NCI-H1048 (cell line): ENCODE data around the gene MXD3.
A peak's percentile ranks its signal among the peaks of the same experiment; 100 is the strongest.
"Not testable (repeated sequence)": the region's sequence is repeated elsewhere in the genome, so short reads cannot be mapped to it uniquely, and the experiment has no call there.

Source experiments
- DNase-seq: peaks from one replicate; lab custom pipeline; 2025; lab: John Stamatoyannopoulos, UW

The MXD3 gene, protein sequence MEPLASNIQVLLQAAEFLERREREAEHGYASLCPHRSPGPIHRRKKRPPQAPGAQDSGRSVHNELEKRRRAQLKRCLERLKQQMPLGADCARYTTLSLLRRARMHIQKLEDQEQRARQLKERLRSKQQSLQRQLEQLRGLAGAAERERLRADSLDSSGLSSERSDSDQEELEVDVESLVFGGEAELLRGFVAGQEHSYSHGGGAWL

DNA sequence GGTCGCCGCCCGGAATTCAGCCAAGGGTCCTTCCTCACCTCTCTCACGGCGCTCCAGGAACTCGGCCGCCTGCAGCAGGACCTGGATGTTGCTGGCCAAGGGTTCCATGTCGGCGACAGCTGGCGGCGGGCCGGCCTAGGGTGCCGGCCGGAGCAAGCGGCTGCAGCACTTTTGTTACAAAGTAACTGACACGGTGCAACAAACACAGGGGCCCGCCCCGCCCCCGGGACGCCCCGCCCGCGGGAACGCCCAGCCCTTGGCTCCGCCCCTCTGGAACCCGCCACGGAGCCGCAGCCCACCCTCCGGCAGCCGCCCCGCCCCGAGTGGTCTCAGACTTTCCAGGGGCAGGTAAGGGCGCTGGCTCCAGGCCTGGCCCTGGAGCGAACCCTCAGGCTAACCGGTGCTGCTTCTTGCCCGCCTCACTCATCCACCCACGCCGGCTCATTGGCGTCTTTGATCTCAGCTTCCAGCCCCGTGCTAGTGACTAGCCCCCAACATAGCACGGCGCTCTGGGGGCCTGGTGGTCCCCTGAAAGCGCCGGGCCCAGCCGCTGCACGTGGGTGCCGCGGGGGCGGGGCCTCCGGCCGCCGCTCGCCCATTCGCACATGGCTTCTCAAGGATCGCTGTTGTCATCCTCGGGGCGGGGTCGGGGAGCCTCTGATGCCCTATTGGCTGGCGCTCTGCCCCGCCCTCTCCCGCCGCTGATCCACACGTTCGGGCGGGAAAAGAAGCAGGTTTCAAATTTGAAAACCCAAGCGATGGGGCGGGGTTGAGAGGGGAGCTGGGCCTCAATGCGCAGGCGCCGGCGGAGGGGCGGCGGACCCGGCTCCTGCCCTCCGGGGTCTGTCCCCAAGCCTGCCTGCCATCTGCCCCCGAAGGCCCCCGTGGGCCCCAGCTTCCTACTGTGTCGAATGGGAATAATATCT lies at the start of gene MXD3:
MXD3 (minus strand) TSS at position 176 of the 926 bp plus-strand sequence; CDS start at position 108, 68 bp downstream.
- DNase-seq = peak; percentile 93

DNA sequence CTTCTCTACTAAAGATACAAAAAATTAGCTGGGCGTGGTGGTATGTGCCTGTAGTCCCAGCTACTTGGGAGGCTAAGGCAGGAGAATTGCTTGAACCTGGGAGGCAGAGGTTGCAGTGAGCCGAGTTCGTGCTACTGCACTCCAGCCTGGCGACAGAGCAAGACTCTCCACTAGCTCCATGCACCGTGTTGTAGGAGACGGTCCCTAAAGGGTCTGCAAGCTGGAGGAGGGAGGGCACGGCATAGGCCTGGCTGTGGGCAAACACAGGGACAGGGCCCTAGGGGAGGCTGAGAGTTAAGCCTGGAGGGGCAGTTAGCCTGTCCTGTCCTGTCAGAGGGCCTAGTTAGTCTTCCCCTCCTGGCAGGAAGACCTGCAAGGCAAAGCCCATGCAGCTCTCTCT lies 49.0 kb upstream of the MXD3 start:
- DNase-seq = not testable (repeated sequence)

DNA sequence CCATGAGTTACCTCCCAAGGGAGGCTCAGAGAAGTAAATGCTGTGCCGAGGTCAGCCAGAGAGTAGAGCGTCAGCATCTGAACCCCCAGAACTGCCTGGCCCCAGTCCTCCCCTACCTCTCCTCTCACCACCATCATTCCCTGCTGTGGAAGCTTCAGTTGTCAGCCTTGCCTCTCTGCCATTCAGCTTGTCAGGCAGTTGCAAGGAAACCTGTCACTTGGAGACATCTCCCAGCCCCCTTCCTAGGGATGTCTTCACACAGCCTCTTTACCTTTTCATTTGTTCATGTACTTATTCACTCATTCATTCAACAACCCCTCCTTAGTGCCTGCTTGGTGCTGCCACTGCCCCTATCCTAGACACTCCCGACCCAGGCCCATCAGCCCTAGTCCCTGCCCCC lies 48.2 kb upstream of the MXD3 start:
- no peak for DNase-seq

DNA sequence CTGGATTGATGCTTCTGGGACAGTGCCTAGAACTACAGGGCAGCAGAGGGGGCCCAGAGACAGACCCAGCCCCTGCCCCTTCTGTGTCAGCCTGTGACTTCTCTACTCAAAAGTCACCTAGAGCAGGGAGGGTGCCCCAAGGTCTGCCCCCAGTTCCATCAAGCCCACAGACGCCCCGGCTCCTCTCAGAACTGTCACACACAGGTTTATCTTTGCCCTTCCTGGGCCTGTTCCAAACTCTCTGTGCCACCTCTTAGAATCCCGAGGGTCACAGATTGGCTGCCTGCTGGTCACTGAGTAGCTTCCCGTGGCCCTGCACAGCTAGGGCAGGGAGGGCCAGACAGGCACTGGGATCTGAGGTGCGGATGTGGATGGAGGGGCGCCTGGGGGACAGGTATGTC lies 47.8 kb upstream of the MXD3 start:
- DNase-seq = no peak

DNA sequence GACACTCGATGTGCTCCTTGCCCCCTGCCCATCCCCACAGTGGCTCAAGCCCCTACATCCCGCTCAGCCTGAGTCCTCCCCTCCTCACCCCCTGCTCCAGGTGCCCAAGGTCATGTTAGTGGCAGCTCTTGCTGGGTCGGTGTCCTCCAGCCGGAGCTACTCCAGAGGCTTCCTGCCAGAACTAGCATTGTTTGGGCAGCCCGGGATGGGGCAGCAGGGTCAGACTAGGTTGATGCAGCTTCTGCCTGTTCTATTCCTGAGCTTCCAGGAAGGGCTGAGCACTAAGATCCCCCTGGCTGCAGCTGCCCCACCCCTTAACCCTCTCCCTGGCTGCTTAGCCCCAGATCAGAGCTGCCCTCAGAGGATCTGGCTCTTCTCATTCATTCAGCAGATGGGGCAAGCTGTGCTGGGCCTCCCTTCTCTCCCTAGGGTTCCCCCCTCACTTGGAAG lies 46.7 kb upstream of the MXD3 start:
- DNase-seq = no peak

DNA sequence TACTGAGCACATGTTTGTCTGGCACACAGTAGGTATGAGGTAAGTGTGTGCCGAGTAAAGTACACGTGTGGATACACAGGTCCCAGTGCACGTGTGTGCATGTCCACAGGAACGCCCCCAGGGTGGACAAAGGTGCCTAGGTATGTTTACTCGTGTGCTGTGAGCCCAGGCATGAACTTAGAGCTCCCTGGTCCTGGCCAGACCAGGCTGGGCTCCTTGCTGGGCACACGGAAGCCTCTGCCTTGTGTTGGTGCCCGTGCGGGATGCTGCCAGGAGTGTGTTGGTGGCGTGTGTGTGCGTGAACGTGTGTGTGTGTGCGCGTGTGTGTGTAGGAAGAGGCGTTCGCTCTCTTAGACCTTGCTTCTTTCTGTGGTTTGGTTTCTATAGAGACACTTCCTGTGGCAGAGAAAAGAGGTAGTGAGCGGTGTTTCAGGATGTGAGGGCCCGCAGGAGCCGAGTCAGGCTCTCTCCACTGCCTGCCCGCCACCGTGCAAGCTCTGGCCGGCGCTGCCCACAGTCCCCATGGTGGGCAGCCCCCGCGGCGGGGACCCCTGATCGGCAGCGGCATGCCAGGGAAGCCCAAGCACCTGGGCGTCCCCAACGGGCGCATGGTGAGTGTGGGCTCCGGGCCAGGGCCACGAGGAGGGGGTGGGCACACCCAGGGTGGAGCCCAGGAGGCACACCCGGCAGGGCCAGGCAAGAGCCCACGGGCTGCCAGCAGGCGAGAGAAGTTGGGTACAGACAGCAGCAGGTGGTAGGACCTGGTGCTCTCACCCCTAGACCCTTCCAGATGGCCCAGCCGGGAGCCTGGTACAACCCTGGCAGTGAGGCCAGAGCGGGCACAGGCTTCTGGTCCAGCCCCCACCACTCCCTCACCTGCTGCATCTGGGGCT lies 46.0 kb upstream of the MXD3 start, which contains the start of gene RGS14:
RGS14 (plus strand) TSS at position 466 of the 893 bp plus-strand sequence; CDS start at position 567, 101 bp downstream.
- DNase-seq = no peak

DNA sequence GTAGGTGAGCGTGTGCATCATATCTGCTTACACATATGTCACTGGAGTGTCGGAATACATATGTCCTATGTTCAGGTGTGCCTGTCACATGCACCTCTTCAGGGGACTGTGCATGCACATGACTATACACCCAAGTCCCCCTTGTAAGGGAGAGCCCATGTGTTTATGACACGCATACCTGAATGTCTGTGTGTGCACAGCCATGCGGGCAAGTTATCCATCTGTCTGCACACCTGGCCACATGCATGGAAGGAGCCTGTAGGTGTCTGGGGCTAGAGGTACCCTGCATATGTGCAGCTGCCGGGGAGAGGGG lies 45.4 kb upstream of the MXD3 start:
- DNase-seq = no peak

DNA sequence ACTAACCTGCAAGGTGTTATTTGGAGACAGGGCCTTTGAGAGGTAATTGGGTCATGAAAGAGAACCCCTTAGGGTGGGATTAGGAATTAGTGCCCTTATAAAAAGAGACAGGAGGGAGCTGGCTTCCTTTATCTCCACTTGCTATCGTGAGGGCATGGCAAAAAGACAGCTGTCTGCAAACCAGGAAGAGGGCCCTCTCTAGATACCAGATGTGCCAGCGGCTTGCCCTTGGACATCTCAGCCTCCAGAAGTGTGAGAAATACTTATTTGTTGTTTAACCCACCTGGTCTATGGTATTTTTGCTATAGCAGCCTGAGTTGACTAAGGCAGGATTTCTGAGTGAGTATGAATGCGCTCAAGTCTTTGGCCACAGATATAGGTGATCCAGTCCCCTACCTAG lies 45.0 kb upstream of the MXD3 start:
- DNase-seq = no peak

DNA sequence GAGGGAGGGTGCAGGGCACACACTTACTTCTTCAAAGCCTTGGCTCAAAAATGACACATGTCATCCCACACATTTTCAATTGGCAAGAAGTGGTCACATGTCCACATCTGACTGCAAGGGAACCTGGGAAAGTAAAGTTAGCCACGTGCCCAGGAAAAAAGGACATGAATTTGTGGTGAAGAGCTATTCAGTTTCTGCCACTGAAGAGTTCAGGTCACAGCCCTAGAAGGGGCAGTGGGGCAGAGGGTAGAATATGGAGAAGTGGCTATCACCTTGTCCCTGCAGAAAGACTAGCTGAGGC lies 44.1 kb upstream of the MXD3 start:
- no peak for DNase-seq

DNA sequence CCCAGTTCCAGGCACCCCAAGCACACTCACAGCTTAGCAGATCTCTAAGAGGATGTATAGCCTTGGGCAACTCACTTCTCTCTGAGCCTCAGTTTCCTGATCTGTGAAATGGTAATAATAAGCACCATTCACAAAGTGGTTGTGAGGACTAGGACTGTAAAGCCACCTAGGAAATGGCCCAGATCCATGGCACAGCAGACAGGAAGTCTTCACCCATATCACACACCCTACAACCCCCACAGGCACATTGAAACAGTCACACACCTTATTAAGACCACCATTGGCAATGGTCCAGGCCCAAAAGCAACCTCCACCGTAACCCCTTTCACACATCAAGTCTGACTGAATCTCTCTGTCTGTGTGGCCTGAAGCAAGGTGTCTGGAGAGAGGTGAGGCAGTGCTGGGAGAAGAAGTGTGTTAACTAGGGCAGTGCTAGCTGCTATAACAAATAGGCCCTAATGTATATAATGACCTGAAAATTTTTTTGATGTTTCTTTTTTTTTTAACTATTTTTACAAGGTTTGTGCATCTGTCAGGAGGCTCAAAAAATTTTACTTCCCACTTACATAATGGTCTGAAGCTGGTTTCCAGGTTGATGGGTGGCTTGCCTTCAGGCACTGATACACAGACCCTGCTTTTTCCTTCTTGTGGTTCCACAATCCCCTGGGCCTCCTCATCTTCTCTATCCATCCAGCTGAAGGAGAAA lies 43.6 kb upstream of the MXD3 start:
- DNase-seq = no peak

DNA sequence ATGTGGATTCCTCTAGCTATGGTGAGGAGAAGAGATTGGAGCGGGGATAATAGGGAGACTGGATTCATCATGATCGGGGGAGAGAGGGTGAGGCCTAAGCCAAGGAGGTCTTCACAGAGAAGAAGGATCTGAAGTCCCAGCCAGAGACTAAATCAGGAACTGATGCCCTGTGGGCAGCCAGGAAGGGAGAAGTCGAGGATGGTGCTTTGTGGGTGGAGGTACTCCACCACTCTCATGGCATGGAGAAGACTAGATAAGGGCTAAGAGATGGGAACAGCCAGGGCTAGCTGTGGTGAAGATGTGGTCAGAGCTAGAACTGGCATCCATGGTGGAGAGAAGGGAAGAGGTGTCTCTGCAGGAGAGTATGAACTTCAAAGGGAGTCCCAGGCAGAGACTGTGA lies 43.0 kb upstream of the MXD3 start:
- DNase-seq = no peak

DNA sequence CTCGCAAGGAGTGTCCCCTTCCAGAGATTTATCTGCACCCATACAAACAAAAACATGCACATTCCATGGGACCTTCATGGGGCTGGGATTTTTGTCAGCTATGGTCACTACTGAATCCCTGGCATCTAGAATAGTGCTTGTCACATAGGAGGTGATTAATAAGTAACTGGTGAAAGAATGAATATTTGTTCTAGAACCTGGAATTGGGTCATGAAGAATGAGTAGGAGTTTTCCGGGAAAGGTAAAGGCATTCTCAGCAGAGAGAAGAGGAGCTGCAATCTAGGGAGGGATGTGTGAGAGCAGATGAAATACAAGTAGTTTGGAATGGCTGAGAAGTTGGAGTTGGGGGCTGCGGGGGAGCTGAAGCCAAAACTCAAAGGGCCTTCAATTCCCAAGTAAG lies 42.6 kb upstream of the MXD3 start:
- DNase-seq = no peak

DNA sequence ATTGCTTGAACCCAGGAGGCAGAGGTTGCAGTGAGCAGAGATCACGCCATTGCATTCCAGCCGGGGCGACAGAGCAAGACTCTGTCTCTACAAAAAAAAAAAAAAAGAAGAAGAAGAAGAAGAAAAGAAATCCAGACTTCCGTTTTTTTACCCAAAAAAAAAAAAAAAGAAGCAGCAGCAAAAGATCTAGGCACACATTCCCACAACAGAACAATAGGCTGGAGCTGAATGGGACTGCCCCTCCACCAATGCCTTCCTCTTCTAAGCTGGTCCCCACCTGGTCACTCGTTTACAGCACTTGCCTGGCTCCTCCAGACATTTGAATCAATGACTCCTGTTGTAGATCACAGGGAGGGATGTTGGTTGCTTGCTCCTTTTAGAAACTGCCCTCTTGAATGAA lies 41.4 kb upstream of the MXD3 start:
- DNase-seq = no peak

DNA sequence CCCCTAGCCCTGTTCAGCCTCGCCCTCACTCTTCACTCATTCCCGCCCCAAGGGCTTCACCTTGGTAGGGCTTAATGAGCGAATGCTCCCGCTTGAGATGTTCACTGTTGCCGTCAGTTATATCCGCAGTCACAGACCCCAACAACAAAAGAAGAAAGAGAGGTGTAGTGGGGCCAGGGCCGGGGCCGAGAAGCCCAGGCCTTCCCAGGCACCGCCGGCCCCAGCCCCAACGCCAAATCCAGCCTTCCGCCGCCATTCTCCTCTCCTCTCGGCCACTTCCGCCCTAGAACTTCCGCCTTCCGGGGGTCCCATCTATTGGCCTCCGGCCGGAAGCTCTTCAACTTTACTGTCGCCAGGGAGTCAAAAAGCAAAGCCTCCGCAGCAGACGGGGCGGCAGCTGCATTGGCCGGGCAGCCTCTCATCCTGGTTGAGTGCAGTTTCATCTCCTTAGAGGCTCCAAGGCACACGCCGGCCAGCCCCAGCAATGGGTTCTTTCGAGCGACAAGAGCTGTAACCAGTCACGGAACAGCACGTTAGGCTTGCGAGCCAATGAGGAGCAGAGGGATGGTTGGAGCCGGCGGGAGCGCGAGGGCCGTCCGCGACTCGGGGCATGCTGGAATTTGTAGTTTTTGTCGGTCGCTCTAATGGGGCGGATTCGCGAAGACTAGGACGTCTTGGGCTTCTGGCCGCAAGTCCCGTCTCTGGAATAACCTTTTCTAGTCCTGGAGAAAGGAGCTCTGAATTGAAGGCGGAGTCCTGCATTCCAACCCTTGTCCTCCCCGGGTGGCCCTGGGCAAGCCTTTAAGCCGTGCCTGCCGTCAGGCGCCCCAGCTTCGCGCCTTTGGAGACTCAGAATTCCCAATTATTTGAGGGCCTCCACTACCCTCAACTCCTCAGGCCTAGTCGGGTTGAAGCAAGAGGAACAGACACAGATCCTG lies 40.0 kb upstream of the MXD3 start, which contains the start of gene LMAN2:
LMAN2 (minus strand) TSS at position 277 of the 938 bp plus-strand sequence; CDS start at position 256, 21 bp downstream.
- DNase-seq = peak; percentile 85

DNA sequence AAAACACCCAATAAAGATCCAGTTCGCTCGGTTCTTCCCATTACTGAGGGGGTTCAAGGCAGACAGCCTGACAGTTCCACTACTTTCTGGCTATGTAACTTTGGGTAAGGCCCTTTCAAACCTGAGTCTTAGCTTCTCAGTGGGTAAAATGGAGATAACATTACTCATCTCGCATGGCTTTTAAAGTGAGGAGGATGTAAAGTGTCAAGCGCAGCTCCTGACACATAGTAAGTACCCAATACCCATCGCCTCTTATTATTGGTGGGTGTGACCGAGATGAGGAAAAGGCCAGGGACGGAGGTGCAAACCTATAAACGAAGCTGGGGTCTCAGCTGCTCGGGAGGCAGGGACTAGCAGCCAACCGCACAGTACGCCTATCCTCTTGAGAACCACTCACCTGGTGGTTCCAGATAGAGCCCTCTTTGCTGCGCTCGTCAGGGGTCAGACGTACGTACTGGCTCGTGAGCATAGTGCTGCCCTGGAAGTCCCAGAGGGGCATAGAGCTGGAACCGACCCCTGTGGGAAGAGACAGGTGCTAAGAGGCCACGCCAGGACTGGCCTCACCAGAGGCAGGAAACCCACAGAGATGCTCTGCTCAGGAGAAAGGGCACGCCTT lies 39.2 kb upstream of the MXD3 start:
- DNase-seq = no peak

DNA sequence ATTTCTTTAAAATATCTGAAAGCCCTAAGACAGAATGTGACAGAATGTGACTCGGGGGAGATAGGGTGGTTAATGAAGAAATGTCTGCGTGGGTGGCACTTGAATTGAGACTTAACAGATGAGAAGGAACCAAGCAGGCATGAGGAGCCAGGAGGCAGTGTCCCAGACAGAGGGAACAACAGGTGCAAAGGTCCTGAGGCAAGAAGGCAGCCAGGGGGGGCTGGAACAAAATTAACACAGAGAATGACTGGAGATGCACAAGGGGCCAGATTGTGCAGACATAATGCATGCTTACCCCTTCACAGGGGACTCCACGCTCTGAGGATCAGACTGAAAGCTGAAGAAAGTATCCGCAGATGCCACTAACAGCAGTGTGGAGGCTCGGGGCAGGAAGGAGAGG lies 38.1 kb upstream of the MXD3 start:
- DNase-seq = no peak

DNA sequence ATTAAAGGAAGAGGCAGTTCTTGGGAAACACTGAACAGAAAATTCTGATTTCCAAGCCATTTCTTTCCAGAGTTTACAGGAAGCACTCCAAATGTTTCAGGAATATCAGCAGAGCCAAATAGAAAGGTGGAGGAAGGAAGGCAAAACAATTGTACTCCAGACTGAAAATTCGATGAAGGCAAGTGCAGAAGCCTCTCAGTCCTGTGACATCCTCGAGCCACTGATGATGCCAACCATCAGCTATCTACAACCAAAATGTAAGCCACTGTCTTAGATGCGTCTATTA lies 37.6 kb upstream of the MXD3 start:
- no peak for DNase-seq

DNA sequence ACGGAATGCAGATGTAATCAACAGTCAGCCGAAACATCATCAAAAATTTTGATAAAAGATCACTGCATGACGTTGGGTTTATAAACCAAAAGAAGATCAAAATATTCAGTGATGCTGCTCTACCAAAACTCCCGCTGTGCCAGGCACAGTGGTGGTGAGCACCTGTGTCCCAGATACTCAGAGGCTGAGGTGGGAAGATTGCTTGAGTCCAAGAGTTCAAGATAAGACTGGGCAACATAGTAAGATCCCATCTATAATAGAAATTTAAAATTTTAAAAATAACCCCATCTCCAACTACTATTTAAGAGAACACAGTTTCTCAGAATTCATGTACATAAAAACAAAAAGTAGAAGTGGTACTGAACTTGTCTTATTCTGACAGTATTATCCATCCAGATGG lies 36.0 kb upstream of the MXD3 start:
- no peak for DNase-seq

DNA sequence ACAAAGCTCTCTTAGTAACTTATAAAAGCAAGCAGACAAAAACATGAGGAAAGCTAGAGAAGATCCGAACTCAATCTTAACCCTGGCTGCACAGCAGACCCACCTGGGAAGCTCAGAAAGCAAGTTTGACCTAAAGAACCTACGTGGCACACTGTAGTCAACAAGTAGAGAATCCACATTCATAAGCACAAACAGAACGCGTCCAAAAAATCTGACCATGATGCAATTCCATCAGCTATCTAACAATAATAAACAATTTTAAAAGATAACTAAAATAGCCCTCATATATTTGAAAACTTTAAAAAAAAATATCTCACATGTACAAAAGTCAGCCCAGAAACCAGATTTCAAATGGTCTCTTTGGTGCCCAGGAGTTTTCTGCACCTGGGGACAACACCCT lies 35.1 kb upstream of the MXD3 start:
- no peak for DNase-seq

DNA sequence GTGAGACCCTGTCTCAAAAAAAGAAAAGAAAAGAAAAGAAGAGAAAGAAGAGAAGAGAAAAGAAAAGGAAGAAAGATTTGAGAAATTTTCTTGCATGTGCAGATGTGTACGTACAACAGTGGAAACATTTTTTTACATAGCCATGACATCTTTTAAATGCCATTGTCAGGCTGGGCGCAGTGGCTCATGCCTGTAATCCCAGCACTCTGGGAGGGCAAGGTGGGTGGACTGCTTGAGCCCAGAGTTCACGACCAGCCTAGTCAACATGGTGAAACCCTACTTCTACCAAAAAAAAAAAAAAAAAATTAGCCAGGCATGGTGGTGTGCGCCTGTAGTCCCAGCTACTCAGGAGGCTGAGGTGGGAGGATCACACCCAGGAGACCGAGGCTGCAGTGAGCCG lies 33.2 kb upstream of the MXD3 start:
- no peak for DNase-seq

DNA sequence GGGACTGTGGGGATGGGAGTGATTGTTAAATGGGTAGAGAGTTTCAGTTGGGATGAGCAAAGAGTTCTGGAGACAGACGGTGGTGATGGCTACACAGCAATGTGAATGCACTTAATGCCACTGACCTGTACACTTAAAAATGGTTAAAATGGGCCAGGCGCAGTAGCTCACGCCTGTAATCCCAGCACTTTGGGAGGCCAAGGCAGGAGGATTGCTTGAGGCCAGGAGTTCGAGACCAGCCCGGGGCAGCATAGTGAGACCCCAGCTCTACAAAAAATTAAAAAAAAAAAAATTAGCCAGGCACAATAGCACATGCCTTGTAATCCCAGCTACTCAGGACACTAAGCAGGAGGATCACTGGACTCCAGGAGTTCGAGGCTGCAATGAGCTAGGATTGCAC lies 32.1 kb upstream of the MXD3 start:
- DNase-seq = no peak
